ENCODE measurements around the gene CBS.
"Not testable (repeated sequence)": the region's sequence is repeated elsewhere in the genome, so short reads cannot be mapped to it uniquely, and the experiment has no call there.

Gene CBS

DNA sequence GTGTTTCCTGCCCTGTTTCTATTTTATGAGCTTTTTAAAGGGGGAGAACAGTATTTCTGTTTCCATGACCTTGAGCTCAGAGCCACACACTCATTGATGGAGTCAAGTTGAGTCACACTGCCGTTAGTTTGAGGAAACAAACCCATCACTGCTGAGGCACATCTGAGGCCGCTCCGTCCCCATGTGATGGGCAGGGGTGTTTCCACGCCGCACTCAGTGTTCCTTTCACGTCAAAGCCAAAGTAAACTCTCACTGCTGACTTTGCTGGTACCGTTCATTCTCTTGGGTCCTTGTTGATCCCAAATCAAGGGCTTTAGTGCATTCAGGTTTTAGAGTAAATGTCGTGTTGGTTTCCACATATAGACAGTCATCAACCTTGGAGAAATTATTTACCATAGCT is 52.5 kb downstream of the CBS start:
- no peak for DNase-seq

- no peak for DNase-seq
Measured at GRCh38 chr21:43021756-43022600, 53.7 kb downstream of the CBS start.

GRCh38 chr21:43021191-43021590 is 54.4 kb downstream of the CBS start:
- DNase-seq, result no peak

- no peak for DNase-seq
Measured at GRCh38 chr21:43020771-43021170, 54.9 kb downstream of the CBS start.

DNA sequence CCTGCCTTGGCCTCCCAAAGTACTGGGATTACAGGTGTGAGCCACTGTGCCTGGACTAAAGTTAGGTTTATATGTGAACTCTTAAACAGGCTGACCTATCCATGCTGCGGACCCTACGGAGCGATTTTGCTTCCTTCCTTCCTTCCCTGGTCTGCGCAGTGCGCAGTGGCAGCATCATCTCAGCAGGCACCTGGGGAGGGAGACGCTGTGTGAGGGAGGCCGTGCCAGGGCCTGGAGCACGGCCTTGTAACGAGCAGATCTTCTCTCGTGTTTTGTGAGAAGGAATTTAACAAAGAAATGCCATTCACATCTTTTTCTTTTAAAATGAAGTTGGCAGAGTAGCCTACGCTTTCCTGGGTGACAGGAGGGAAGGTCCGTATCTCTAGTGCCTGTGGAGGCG is 55.5 kb downstream of the CBS start:
- no peak for DNase-seq

- no peak for DNase-seq
Measured at GRCh38 chr21:43018519-43018918, 57.1 kb downstream of the CBS start.

- no peak for DNase-seq
Measured at GRCh38 chr21:43016728-43017127, 58.9 kb downstream of the CBS start.

DNA sequence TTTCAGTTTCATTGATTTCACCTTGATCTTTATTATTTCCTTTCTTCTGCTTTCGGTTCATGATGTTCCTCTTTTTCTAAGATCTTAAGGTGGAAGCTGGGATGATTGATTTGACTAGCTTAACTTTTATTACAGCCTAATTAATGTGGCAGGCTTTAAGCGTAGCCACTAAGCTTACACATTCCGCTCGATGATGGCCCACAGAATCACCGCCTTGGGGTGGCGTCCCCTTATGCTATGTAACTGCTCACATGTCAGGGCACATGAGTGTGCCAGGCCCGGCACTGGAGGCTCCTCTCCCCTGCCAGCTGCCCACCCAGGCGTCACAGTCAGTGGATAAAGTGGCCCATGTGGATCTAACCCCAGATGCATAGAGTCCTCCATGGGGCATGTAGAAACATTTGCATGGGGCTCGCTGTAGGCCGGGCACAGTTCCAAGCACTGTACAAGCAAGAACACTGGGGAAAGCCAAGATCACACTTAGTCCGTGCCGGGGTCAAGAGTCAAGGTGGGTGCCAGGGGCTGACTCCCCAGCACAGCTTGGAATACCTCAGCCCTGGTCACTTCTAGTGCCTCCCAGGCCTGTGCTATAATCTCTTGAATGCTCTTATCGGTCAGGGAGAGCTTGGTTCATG is 59.6 kb downstream of the CBS start:
- no peak for DNase-seq

DNA sequence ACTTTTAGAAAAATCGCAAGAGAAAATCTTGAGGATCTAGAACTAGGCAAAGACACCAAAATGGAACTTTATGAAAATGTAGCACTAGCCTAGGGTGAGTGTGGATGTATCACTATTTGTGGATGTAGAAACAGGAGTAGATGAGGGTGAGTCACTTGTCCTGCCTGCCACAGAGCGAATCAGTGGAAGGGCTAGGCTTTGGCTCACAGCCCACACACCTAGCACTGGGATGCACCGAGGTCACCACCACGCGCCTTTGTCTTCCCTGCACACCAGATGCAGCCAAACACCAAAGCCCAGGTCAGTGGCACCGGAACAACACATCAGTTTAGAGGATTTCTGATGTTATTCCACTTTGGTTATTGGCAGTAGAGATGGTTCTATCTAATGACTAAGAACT is 63.0 kb downstream of the CBS start:
- no peak for DNase-seq

- no peak for DNase-seq
Measured at GRCh38 chr21:43006874-43007208, 68.8 kb downstream of the CBS start.

DNA sequence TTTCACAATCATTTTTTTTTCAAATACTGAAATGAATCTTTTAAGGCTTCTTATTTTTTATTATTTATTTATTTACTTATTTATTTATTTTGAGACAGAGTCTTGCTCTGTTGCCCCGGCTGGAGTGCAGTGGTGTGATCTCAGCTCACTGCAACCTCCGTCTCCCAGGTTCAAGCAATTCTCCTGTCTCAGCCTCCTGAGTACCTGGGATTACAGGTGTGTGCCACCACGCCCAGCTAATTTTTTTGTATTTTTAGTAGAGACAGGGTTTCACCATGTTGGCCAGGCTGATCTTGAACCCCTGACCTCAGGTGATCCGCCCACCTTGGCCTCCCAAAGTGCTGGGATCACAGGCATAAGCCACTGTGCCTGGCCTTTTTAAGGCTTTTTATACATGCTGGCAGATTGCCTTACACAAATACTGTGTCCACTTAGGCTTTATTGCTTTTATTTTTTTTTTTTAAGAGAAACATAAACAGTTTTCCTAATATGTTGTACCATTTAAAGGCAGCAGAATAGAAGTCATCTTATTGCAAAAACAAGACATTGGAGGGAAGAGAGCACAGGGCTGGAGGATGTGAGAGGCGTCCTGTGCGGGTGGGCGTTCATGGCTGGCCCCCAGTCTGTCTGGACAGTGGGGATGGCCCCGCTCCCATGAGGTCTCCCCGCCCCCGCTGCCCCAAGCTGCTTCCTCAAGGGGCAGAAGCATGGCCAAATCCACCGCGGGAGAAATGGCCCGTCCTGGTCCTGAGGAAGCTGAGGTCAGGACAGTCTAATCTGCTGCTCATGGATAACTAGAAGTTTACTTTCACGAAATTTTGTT is 69.4 kb downstream of the CBS start:
- DNase-seq, result not testable (repeated sequence)

DNA sequence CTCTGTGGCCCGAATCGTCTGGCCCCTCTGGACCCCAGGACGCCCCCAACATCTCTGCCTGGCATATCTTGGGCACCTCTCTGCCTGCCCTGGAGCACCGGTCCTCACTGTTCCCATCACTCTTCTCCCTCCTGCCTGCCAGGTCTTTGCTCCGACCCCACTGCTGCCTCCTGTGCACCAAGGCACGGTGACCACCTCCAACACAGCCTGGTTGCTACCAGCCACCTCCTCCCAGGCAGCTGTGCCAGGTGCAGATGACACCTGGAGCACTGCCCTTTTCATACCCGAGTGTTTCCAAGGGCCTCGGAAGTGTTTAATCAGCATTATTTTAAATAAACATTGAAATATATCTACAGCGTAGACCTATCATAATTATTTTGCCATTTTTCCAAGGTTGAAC is 70.0 kb downstream of the CBS start:
- DNase-seq, result no peak

- DNase-seq, result no peak
Measured at GRCh38 chr21:43004926-43005325, 70.7 kb downstream of the CBS start.
